Tongue (tissue), 1 donor: ENCODE results near the gene MPC1. TPM values are rescaled to one million over a fixed set of nuclear protein-coding genes. Genes with fewer than 3 reads are reported as not detected.

Experiments used
- total RNA-seq: library from RNA; depleted of rRNA; stranded (reverse); fragments of >200 nt; gene quantifications from one replicate; pipeline ENCODE4 v1.2.3, GENCODE V29; 2014

Gene MPC1
- total RNA-seq, 1 donor from 2014 or later: 109 TPM

Other genes starting within 250 kb of the MPC1 start
- gene TBXT, start 215.1 kb downstream of the MPC1 start, total RNA-seq: not detected
- gene PRR18, start 74.5 kb downstream of the MPC1 start, total RNA-seq: 0.10 TPM
- gene SFT2D1, start 40.4 kb downstream of the MPC1 start, total RNA-seq: 30.5 TPM
- gene RAMACL, start 203.7 kb upstream of the MPC1 start, total RNA-seq: 3.4 TPM
- 33.2 TPM for gene RPS6KA2, start 244.3 kb upstream of the MPC1 start, total RNA-seq